Activated CD8-positive, alpha-beta memory T cell treated with anti-CD3 and anti-CD28 coated beads for 36 hours (primary cell): ENCODE data around the gene ELP2. TPM values are rescaled to one million over a fixed set of nuclear protein-coding genes. Genes with fewer than 3 reads are reported as not detected.
"Not testable (repeated sequence)": the region's sequence is repeated elsewhere in the genome, so short reads cannot be mapped to it uniquely, and the experiment has no call there.

Source experiments
- CTCF ChIA-PET: fragments of 350-600 bp; sonication (Branson Sonifier 250); formaldehyde crosslinking; loops from one replicate; lab custom pipeline; 2021; ENCODE audit warnings: antibody characterized with exemption; lab: Charles Lee
- POLR2A ChIA-PET: fragments of 350-600 bp; sonication (Branson Sonifier 250); formaldehyde crosslinking; loops from one replicate; lab custom pipeline; 2021; ENCODE audit warnings: antibody characterized with exemption; lab: Charles Lee
- total RNA-seq, 2 experiments: library from RNA; stranded (reverse); gene quantifications; one replicate each; pipeline ENCODE4 v1.2.3, GENCODE V29; 2021

ELP2 gene
- total RNA-seq, 2 experiments from 2014 or later, result 83.8 to 85.6 TPM

DNA sequence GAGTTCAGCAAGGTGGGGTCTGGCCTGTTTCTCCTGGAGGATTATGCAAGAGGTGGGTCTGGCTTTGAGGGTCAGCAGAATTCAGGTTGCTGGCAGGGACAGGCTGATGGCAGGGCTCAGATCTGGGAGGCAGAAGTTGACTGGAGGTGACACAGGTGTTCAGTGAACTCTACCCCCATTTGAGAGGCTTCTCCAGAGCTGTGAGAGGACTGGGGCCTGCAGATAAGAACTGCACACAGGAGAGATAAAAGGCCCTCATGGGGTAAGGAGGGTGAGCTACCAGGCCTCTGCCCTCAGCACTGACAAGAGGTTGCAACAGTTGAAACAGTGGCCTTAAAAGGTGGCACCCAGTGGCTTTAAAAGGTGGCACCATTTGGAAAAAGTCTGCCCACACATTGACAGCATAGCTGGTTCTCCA is 70.7 kb downstream of the ELP2 start:
- ChIA-PET POLR2A (no interaction called here), CTCF (no interaction called here)

DNA sequence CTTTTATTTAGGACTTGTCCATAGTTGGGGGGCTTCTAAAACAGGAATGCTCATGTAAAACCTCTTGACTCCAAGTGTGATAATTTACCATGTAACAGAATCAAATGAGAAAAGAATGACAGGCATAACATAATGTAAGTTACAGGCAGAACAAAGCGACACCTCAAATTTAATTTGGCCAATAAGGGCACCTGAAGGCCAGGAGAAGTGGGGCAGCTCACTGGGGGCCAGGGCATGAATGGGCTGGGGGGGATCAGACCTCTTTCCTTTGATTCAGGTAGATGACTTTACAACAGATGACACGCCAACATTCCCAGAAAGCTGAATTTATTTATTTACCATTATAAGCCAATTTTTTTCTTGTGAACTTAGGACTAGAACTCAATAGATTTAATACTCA is 72.1 kb downstream of the ELP2 start:
- ChIA-PET POLR2A (no interaction called here), CTCF (no interaction called here)

DNA sequence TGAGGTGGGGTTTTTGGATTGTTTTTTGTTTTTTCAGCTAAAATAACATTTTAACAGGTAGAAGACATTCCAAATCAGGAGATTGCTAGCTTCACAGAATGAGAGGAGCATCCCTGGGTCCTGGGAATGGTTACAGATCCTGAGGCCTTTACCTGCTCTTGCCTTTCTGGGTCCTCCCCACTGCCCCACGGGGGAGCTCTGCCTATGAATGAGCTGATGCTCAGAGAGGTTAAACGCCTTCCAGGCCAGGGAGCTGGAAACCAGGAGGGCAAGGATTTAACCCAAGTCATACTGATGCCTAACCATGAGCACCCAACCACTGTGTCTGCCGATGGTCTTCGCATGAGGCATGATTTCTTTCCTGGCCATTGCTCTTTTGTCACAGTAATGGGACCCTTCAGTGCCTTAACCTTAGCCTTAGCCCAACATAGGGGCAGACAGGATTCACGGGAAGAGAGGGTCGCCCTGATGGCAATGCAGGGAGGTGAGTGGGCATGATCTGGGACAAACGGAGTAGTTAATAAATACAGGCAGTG is 73.7 kb downstream of the ELP2 start:
- POLR2A ChIA-PET, result no interaction called here
- CTCF ChIA-PET, result no interaction called here

DNA sequence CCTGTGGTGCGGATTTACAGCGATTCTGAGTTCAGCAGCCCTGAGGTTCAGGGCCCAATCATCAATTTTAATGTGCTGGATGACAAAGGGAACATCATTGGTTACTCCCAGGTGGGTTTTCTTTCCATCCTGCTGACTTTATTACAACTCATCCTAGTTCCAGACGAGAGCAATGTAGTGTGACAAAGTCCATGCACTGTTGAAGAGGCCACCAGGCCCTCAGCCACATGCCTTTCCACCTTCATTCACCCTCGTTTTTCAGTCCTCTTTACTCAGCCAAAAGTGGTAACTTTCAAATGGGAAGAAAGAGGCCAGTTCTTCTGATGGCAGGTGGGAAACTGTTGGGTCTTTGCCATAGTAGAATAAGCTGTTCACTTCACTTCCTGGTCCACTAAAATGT is 75.5 kb downstream of the ELP2 start:
- ChIA-PET CTCF (no interaction called here), POLR2A (no interaction called here)

DNA sequence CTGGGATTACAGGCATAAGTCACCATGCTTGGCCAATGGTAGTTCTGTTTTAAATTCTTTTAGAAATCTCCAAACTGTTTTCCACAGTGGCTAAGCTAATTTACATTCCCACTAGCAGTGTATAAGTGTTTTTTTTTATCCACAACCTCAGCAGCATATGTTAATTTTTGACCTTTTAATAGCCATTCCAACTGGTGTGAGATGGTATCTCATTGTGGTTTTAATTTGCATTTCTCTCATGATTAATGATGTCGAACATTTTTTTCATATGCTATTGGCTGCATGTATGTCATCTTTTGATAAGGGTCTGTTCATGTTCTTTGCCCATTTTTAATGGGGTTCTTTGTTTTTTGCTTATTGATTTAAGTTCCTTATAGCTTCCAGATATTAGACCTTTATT is 77.6 kb downstream of the ELP2 start:
- CTCF ChIA-PET, result no interaction called here
- POLR2A ChIA-PET, result no interaction called here

DNA sequence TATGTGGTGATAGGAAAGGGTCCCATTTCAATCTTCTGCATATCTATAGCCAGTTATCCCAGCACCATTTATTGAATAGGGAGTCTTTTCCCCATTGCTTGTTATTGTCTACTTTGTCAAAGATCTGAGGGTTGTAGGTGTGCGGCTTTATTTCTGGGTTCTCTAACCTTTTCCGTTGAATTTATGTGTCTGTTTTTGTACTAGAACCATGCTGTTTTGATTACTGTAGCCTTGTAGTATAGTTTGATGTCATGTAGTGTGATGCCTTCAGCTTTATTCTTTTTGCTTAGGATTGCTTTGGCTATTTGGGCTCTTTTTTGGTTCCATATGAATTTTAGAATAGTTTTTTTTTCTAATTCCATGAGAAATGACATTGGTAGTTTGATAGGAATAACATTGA is 78.3 kb downstream of the ELP2 start:
- CTCF ChIA-PET, result interaction anchor here (0.6 kb wide), 1 partner anchor 943 kb away, joined by 3 read pairs; no protein-coding TSS in a partner anchor

DNA sequence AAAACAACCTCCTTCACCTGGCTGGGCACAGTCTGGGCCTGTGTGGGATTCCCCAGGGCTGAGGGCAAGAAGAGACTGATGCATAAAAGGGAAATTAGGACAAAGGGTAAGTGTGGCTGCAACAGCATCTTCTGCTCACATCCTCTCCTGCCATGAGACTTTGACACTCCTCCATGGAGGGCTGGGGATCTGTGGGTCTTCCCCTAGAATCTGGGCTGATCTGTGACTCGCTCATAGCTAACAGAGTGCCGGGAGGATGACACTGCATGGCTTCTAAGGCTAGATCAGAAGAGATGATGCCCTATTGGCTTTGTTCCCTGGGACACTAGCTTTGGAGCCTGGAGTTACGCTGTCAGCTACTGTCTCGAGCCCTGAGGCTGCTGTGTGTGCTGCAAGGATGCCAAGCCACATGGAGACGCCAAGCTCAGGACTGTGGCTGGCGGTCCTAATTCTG is 81.9 kb downstream of the ELP2 start:
- POLR2A ChIA-PET, result no interaction called here

More for the DNA sequence above, 78.3 kb downstream of the ELP2 start:
- POLR2A ChIA-PET, result not testable (repeated sequence)

DNA sequence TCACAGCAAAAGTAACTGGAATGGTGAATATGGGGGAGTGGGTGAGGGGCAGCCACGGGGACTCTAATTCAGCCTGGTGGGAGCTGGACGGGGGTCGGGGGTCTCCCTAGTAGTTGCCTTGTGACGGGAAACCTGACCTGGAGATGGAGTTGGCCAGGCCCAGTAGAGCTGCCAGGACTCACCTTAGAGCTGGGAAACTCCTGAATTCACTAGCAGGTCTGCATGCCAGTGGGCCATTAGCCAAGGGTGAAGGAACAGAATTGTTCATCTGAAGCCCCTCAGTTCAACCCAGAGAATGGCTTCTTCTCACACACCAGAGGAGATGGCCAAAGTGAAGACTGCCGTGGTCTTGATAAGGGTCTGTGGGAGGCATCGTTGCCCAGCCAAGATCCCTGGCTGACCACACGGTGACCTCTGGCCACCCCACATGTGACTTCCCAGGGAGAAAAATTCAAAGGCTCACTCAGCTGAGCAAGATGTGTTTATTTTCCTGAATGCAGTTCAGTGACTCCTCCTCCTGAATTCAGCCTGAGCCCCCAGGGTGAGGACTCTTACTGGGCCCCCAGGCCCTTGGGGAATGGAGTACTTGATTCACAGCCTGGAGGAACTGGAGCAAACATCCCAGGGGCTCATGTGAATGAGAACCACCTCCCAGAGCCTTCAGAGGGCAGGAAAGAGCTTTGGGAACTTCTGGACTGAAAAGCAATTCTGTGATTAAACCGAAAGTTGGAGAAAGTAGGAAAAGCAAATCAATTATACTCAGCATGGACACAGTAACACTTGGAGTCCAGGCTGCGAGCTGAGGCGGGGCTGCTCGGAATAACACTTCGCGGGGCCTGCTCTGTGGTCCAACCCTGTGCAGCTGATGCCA is 82.8 kb downstream of the ELP2 start:
- POLR2A ChIA-PET, result no interaction called here
- CTCF ChIA-PET, result no interaction called here

More for the DNA sequence above, 81.9 kb downstream of the ELP2 start:
- CTCF ChIA-PET, result no interaction called here

DNA sequence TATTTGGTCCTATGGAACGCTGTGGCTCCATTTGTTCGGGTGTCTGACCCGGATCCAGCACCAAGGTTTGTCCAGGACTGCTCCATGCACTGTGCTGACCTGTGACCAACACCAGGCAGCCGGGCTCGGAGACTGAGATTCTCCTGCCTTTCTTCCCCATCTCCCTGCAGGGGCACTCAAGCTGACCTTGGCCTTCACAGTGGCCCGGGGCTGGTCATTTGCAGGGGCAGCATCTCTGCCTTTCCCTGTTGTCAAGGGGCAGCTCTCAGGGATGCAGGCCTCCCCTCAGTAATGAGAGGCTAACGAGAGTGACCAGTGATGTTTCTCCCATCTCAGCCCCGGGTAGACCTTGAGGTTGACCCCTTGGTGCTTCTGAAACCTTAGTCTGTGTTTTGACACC is 85.1 kb downstream of the ELP2 start:
- POLR2A ChIA-PET, result no interaction called here
- CTCF ChIA-PET, result no interaction called here

DNA sequence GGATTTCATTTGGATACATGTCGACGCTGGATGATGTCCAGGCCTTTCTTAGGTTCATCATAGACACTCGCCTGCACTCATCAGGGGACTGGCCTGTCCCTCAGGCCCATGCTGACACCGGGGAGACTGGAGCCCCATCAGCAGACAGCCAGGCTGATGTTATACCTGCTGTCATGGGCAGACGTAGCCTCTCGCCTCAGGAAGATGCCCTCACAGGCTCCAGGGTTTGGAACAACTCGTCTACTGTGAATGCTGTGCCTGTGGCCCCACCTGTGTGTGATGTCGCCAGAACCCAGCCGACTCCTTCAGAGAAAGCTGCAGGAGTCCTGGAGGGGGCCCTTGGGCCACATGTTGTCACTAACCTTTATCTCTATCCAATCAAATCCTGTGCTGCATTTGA is 85.9 kb downstream of the ELP2 start:
- ChIA-PET CTCF (no interaction called here), POLR2A (no interaction called here)

DNA sequence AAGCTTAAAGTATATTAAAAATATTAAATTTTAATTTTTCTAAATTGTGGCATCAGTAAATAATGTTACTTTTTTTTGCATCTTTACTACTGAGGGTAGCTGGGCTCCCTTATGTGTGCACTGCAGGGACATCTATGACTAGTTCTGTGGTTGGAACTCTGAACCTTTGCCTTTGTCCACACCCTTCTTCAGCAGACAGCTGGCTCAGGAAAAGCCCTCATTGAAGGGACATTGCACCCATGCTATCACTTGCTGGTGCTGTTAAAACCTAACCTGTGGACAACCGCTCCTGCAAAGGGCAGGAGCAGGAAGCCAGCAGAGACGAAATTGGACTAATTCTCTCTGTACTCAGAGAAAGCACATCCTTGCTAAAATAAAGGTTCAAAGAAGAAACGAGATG is 87.6 kb downstream of the ELP2 start:
- CTCF ChIA-PET, result no interaction called here
- POLR2A ChIA-PET, result no interaction called here

DNA sequence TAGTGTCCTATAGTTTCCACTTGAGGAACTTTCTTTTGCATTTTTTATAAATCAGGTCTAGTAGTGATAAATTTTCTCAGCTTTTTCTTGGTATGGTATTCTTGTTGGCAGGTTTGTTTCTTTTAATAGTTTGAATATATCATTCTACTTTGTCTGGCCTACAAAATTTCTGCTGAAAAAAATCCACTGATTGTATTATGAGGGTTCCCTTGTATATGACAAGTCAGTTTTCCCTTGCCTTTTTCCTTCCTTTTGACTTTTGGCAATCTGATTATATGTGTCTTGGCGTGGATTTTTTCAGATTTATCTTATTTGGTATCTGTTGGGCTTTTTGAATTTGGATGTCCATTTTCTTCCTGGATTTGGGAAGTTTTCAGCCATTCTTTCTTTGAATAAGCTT is 99.5 kb downstream of the ELP2 start:
- ChIA-PET CTCF (no interaction called here), POLR2A (no interaction called here)

Other genes with a start within 250 kb of the ELP2 start
- gene RPRD1A, start 62.3 kb upstream of the ELP2 start, total RNA-seq, result 10 to 100 TPM; 24.7 to 25.1 TPM
- 10 to 100 TPM; 43.2 to 43.5 TPM for gene SLC39A6, start 559 bp upstream of the ELP2 start, total RNA-seq
- under 1 TPM; 0.19 to 0.29 TPM for gene MOCOS, start 57.6 kb downstream of the ELP2 start, total RNA-seq
- gene FHOD3, start 167.8 kb downstream of the ELP2 start, total RNA-seq, result not detected